K562 (cell line): Measurements from ENCODE around the gene DEPP1. TPM values are rescaled to one million over a fixed set of nuclear protein-coding genes. Genes with fewer than 3 reads are reported as not detected.
"Not testable (repeated sequence)": the region's sequence is repeated elsewhere in the genome, so short reads cannot be mapped to it uniquely, and the experiment has no call there.

Source experiments
- ATAC-seq: fragments of 200-7000 bp; cut with Tn5 transposase; 3 replicates; pipeline ENCODE4 v1.9.1; 2020; ENCODE audit warnings: moderate library complexity
- BruUV-seq: library from RNA; stranded (reverse); fragments of 400-500 nt; replicated peaks from 2 replicates; lab custom pipeline; 2021; lab: Mats Ljungman, UMichigan
- CTCF ChIA-PET: fragments of 300-600 bp; formaldehyde crosslinking; extraction: SDS; loops from one replicate; lab custom pipeline; 2021; ENCODE audit warnings: low intra/inter-chr PET ratio; lab: Yijun Ruan, JAX
- POLR2A ChIA-PET: fragments of 300-600, 350-650 bp; sonication (Branson Sonifier 250); formaldehyde crosslinking; extraction: SDS; loops from one replicate; lab custom pipeline; 2021; ENCODE audit warnings: antibody characterized with exemption, inconsistent platforms; lab: Yijun Ruan, JAX
- DNase-seq, 4 experiments: peaks; one replicate each; pipeline versions ENCODE4 v3.0.0 to v3.0.0-alpha.2; 2011 to 2018; ENCODE audit warnings: low spot score in 3 of 4, mixed read lengths in 3 of 4; ENCODE audit errors: extremely low read depth in 1 of 4
- FAIRE-seq: peaks from 2 replicates; lab custom pipeline; 2011; peaks lifted over from hg19 to GRCh38; lab: Jason Lieb, UNC
- H2AFZ ChIP-seq: 2 replicates; pipeline ENCODE4 v1.6.0; 2011; ENCODE audit warnings: low read depth, low read length, control low read depth, inconsistent platforms
- H3K27ac ChIP-seq: fragments of 200-600 bp; 3 replicates; pipeline ENCODE4 v1.8.0; 2011; ENCODE audit warnings: low read depth, mild to moderate bottlenecking, control low read depth, inconsistent platforms, low read length, moderate library complexity, mixed read lengths; ENCODE audit errors: extremely low read depth
- H3K27me3 ChIP-seq, 2 experiments: fragments of 300-600 bp in 1 of 2; 2 replicates in 1 of 2; 3 replicates in 1 of 2; pipeline versions ENCODE4 v1.6.0 to v1.8.0; 2011; ENCODE audit warnings: inconsistent platforms in 2 of 2, low read length in 2 of 2, mild to moderate bottlenecking in 1 of 2, mixed read lengths in 1 of 2, moderate library complexity in 1 of 2; ENCODE audit not compliant: control insufficient read depth in 2 of 2, insufficient read depth in 2 of 2
- H3K36me3 ChIP-seq: fragments of 300-600 bp; 3 replicates; pipeline ENCODE4 v1.8.0; 2011; ENCODE audit warnings: mild to moderate bottlenecking, low read length, inconsistent platforms; ENCODE audit not compliant: control insufficient read depth, insufficient read depth
- H3K4me1 ChIP-seq, 2 experiments: fragments of 200-600 bp in 1 of 2; replicated peaks in 1 of 2; 2 replicates in 1 of 2; 3 replicates in 1 of 2; pipeline versions ENCODE4 v1.5.1 to v1.8.0; 2011; ENCODE audit warnings: inconsistent platforms in 2 of 2, low read length in 2 of 2, mild to moderate bottlenecking in 1 of 2, mixed read lengths in 1 of 2, moderate library complexity in 1 of 2; ENCODE audit not compliant: control insufficient read depth in 2 of 2, insufficient read depth in 2 of 2
- H3K4me2 ChIP-seq: 2 replicates; pipeline ENCODE4 v1.6.1; 2011; ENCODE audit warnings: low read length, control low read depth, inconsistent platforms, mixed read lengths; ENCODE audit not compliant: insufficient read depth
- H3K4me3 ChIP-seq: fragments of 200-600 bp; sonication (generic), shearing (Covaris generic); 2 replicates; pipeline ENCODE4 v1.5.1; 2016; ENCODE audit warnings: control low read depth, inconsistent platforms
- H3K79me2 ChIP-seq: fragments of 200-600 bp; 3 replicates; pipeline ENCODE4 v1.8.0; 2011; ENCODE audit warnings: low read length, inconsistent platforms; ENCODE audit not compliant: control insufficient read depth, insufficient read depth
- H3K9ac ChIP-seq, 2 experiments: 2 replicates each; pipeline versions ENCODE4 v1.6.0 to v1.6.1; 2011; ENCODE audit warnings: low read depth in 2 of 2, low read length in 2 of 2, control low read depth in 1 of 2, inconsistent platforms in 1 of 2, mild to moderate bottlenecking in 1 of 2, mixed read lengths in 1 of 2; ENCODE audit not compliant: insufficient read depth in 1 of 2
- H3K9me1 ChIP-seq: one replicate; pipeline ENCODE4 v1.6.0; 2011; ENCODE audit warnings: inconsistent platforms, mild to moderate bottlenecking, low read length, moderate library complexity; ENCODE audit not compliant: control insufficient read depth, insufficient read depth
- H3K9me3 ChIP-seq: replicated peaks from 2 replicates; pipeline ENCODE4 v1.5.1; 2011; ENCODE audit warnings: low read depth, low read length, inconsistent platforms; ENCODE audit not compliant: control insufficient read depth, insufficient read depth
- H4K20me1 ChIP-seq: replicated peaks from 2 replicates; pipeline ENCODE4 v1.6.1; 2011; ENCODE audit warnings: low read length, inconsistent platforms, mixed read lengths; ENCODE audit not compliant: control insufficient read depth, insufficient read depth
- TAL1 ChIP-seq: fragments of 450-650 bp; IDR thresholded peaks from 2 replicates; pipeline ENCODE4 v1.6.1; 2016; ENCODE audit warnings: mild to moderate bottlenecking
- TCF15 ChIP-seq: fragments of 250-450 bp; sonication (Bioruptor Pico); IDR thresholded peaks from 2 replicates; pipeline ENCODE4 v1.8.0; 2022; ENCODE audit warnings: moderate library complexity, mild to moderate bottlenecking, inconsistent platforms
- WGBS: fragments of 100-300 bp; shearing (Covaris generic); methylation state at CpG from one replicate; pipeline ENCODE4 v1.1.6; 2016; ENCODE audit warnings: low coverage, mixed read lengths; ENCODE audit not compliant: insufficient coverage; ENCODE audit errors: missing lambda C conversion rate; 5-methylcytosine and 5-hydroxymethylcytosine counted together
- in situ Hi-C: fragments of 300-500 bp; cut with MboI; formaldehyde crosslinking; loops from 4 replicates; pipeline ENCODE4 v1.15.0; 2018; ENCODE audit warnings: inconsistent platforms, mixed read lengths
- intact Hi-C: fragments of 100-400 bp; cut with micrococcal nuclease; formaldehyde crosslinking; loops from 2 replicates; pipeline ENCODE4 v1.14.2; 2022
- polyA plus RNA-seq, 8 experiments: library from polyadenylated mRNA; depleted of rRNA in 4 of 8; stranded (reverse) in 5 of 8; unstranded in 3 of 8; fragments of >200 nt; fragmentation: Nextera tagmentation in 2 of 8; fragmentation: Illumina TruSeq in 1 of 8; extraction: Ambion mirVana in 2 of 8; extraction: Trizol in 1 of 8; gene quantifications; 2 replicates each; pipeline versions ENCODE4 v1.2.1 to v1.2.3, GENCODE V29; 2011 to 2014; ENCODE audit warnings: inconsistent platforms in 1 of 8, missing spikeins in 1 of 8
- total RNA-seq, 7 experiments: library from RNA; depleted of rRNA in 6 of 7; stranded (reverse); fragments of >200 nt in 6 of 7; fragmentation: Illumina TruSeq in 2 of 7; extraction: Trizol in 2 of 7; gene quantifications; 2 replicates each; pipeline versions ENCODE4 v1.2.1 to v1.2.3, GENCODE V29; 2011 to 2021; ENCODE audit warnings: low replicate concordance in 1 of 7

Gene DEPP1
- total and polyA plus RNA-seq, 9 of the 15 experiments (the other 6 are each of a cell fraction or from before 2014, with no cell fraction given), result 0.04 to 0.54 (median 0.20) TPM; not detected in 1

- TF ChIP-seq TCF15 (no peak), TAL1 (peak; percentile 61)
These were observed 37.0 kb upstream of the DEPP1 start (continued) for GRCh38 chr10:45015590-45015989.

- POLR2A ChIA-PET, H3K79me2 ChIP-seq, H3K27ac ChIP-seq, FAIRE-seq, CTCF ChIA-PET, H4K20me1 ChIP-seq, H2AFZ ChIP-seq, H3K9me1 ChIP-seq, H3K27me3 ChIP-seq, H3K9ac ChIP-seq, H3K4me1 ChIP-seq, BruUV-seq, ATAC-seq, H3K36me3 ChIP-seq, H3K4me2 ChIP-seq, H3K9me3 ChIP-seq, in situ Hi-C loops, intact Hi-C loops, H3K4me3 ChIP-seq, DNase-seq: not testable (repeated sequence)
- WGBS, result 11% methylated on average over 9 of the region's 10 CpGs
These were observed 35.9 kb upstream of the DEPP1 start for GRCh38 chr10:45014557-45014956.
